DND-41 (cell line): ENCODE measurements around the gene OPCML.

ENCODE experiments used
- EZH2 ChIP-seq: IDR thresholded peaks from 3 replicates; pipeline ENCODE4 v1.6.1; 2012; ENCODE audit warnings: borderline replicate concordance, low read depth, mild to moderate bottlenecking, moderate library complexity, low read length, inconsistent platforms; ENCODE audit not compliant: severe bottlenecking
- TF ChIP-seq, protein P1 (sequence below): IDR thresholded peaks from 2 replicates; pipeline ENCODE4 v1.5.1; 2012; ENCODE audit warnings: borderline replicate concordance, low read length, moderate library complexity, mild to moderate bottlenecking; ENCODE audit not compliant: poor library complexity, severe bottlenecking; ENCODE audit errors: extremely low read depth

DNA sequence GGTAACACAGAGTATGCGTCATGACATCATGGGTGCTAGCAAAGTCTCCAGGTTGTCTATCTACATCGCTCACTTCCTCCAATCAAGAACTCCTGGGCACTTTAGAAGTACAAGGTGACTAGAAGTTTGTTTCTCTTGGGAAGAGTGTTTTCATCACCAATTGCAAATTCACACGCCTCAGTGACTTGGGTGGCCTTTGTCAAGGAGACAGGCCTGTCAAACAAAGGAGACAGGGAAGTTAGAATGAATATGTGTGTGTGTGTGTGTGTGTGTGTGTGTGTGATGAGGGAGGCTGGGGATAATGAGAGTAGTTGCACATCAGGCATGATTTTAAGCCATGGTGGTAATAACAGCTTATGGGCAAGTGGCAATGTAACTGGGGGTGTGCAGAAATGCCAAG, 953.2 kb downstream of the OPCML start:
- TF ChIP-seq EZH2, result no peak
- TF ChIP-seq, protein P1, sequence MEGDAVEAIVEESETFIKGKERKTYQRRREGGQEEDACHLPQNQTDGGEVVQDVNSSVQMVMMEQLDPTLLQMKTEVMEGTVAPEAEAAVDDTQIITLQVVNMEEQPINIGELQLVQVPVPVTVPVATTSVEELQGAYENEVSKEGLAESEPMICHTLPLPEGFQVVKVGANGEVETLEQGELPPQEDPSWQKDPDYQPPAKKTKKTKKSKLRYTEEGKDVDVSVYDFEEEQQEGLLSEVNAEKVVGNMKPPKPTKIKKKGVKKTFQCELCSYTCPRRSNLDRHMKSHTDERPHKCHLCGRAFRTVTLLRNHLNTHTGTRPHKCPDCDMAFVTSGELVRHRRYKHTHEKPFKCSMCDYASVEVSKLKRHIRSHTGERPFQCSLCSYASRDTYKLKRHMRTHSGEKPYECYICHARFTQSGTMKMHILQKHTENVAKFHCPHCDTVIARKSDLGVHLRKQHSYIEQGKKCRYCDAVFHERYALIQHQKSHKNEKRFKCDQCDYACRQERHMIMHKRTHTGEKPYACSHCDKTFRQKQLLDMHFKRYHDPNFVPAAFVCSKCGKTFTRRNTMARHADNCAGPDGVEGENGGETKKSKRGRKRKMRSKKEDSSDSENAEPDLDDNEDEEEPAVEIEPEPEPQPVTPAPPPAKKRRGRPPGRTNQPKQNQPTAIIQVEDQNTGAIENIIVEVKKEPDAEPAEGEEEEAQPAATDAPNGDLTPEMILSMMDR, result no peak
